ENCODE measurements around the gene AFF3.
"Not testable (repeated sequence)": the region's sequence is repeated elsewhere in the genome, so short reads cannot be mapped to it uniquely, and the experiment has no call there.

The AFF3 gene

GRCh38 chr2:100142393-100142792 lies at the start of gene AFF3:
Gene AFF3 (minus strand): TSS chr2:100142590. CDS start chr2:100104454, 38,136 bp downstream.
- DNase-seq = peak in 1 of 51 donors; percentile 5

- DNase-seq = no peak
Measured at GRCh38 chr2:100189387-100189786, 47.0 kb upstream of the AFF3 start.

- no peak for DNase-seq
Measured at GRCh38 chr2:100188326-100188725, 45.9 kb upstream of the AFF3 start.

- no peak for DNase-seq
Measured at GRCh38 chr2:100186126-100186525, 43.7 kb upstream of the AFF3 start.

- DNase-seq = no peak
Measured at GRCh38 chr2:100185516-100185915, 43.1 kb upstream of the AFF3 start.

DNA sequence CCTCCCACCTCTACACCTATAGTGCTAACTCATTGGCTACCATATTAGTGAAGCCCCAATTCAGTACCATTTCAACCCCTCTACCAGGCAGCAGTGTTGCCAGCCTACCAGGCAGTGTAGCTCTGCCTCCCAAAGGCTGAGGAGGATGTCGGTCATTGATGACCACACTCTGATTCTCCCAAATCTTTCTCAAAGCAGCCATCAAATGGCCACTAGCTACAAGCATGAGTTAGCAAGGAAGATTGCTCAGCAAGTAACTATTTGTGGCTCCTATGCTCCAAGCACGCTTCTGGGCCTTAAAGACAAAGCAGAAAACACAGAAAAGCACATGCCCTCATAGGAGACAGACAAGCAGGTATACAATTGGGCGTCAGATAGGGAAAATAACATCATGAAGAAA lies 42.7 kb upstream of the AFF3 start:
- no peak for DNase-seq

GRCh38 chr2:100184055-100184737 lies 41.8 kb upstream of the AFF3 start:
- no peak for DNase-seq

- peak in 2 of 51 donors; percentile 7 to 12 for DNase-seq
Measured at GRCh38 chr2:100182494-100183361, 40.3 kb upstream of the AFF3 start.

- no peak for DNase-seq
Measured at GRCh38 chr2:100180503-100180902, 38.1 kb upstream of the AFF3 start.

DNA sequence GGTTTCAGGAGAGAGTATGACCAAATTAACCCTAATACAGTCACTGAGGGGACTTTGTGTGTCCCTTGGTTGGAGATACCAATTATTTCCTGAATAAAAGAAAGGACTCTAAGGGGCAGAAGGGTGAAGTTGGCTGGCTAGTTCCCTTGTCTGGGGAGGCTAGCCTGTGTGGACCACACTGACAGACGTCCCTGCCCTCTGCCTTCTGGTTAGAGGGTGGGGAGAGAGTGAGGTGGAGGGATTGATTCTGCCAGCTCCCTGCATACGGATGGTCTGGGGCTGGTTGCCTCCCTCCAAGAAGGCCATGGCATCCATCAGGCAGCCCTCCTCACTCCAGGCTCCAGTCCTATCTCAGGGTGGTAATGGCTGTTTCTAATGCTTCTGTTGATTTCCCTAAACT lies 37.4 kb upstream of the AFF3 start:
- no peak for DNase-seq

GRCh38 chr2:100178864-100179263 lies 36.5 kb upstream of the AFF3 start:
- DNase-seq = no peak

- no peak for DNase-seq
Measured at GRCh38 chr2:100178085-100178788, 35.8 kb upstream of the AFF3 start.

DNA sequence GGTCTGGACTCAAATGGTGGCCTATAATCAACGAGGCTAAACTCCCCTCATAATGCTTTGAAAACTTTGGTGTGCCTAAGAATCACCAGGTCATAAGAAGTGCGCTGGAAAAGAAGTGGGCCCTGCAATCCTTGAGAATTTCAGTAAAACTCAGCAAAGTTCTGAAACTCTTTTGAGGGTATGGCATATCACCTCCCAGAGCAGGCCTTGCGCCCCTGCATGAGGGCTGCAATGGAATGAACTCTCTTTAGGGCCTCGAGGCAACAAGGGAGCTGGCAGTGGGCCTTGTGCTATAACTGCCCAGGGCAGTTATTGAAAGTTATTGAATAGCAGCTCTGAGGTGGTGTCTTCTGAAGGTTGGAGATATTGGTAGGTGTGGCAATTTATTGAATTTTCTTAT lies 34.5 kb upstream of the AFF3 start:
- no peak for DNase-seq

- DNase-seq = no peak
Measured at GRCh38 chr2:100174026-100174431, 31.6 kb upstream of the AFF3 start.

GRCh38 chr2:100166701-100167100 lies 24.3 kb upstream of the AFF3 start:
- no peak for DNase-seq

GRCh38 chr2:100163605-100164004 lies 21.2 kb upstream of the AFF3 start:
- no peak for DNase-seq

DNA sequence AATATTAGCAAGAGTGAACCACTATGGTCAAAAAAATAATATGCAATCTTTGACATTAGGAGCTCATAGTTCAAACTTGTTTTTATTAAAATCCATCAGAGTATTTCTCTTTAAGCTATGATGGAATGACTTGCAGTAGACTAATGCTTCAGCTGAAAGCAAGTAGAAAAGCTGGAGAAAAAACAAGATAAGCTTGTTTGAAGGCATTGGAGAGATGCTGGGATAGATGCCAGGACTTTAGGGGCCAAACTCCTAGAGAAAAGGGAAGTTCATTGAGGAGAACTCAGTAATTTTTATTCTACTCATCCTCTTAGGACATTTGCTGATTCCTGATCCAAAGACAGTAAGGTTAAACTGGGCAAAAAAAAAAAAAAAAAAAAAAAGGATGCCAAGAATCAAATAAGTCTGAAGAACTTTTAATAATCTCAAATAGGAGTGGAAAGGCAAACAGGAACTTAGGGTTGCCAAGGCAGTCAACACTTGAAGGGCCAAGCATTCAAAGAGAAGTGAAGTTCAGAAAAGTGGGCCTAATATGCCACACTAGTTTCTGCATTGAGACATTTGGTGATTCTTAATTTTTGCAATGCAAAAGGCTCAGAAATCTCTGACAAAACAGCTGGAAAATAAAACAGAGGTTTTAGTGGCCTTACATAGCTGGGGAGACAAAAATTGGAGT lies 19.7 kb upstream of the AFF3 start:
- no peak for DNase-seq

DNA sequence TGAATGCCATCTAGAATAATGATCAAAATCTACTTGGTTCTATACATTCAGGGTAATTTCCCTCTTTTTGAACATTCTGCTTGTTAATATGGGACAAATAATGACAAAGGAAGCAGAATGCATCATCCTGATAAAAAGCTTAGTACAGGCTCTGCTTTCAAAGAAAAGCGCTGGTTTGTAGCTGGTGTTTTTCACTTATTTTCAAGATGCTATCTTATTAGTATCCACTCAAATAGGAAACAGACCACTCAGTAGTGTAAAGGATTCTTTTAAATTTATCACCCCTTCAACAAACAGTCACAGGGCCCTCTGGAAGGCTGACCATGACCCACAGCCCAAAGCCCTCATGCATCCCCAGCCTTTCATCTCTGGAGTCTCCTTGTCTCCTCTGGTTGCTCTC lies 18.0 kb upstream of the AFF3 start:
- no peak for DNase-seq

GRCh38 chr2:100151832-100152231 lies 9.4 kb upstream of the AFF3 start:
- DNase-seq = not testable (repeated sequence)

DNA sequence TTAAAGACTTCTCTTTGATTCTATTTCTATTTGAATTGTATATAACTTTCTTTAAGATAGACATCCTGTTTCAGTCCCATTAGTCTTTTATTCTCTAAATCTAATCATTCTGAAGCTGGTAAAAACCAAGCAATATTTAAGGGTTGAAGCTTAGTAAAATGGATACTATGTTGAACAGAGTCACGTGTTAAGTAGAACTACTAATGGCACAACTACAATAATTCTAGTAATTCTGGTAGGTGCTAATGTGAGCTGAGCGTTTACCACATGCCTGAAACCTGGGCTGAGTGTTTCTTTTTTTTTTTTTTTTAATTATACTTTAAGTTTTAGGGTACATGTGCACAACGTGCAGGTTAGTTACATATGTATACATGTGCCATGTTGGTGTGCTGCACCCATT lies 8.9 kb upstream of the AFF3 start:
- DNase-seq = no peak

- DNase-seq = no peak
Measured at GRCh38 chr2:100148883-100149282, 6.5 kb upstream of the AFF3 start.

DNA sequence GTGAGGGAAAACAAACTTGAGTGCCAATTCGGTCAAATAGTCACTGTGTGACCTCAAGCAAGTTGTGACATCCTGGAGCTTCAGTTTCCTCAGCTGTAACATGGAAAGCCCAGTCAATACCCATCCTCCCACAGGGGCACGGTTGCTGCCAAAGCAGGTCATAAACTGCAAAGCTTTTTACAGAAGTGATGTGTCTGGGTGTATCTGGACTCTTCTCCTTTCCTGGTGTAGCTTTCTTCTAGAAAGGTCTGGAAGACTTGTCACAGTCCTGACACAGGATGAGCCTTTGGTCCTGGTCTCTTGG lies 4.2 kb upstream of the AFF3 start:
- DNase-seq = no peak
